PC-9 (cell line): Measurements from ENCODE around the gene TAS1R1.

Experiments
- EZH2 ChIP-seq: fragments of 200-600 bp; sonication (generic); IDR thresholded peaks from 2 replicates; pipeline ENCODE4 v1.8.0; 2017; ENCODE audit warnings: antibody characterized with exemption, low read depth
- TF ChIP-seq, protein P1 (sequence below): fragments of 200-600 bp; sonication (generic); conservative IDR thresholded peaks from 2 replicates; pipeline ENCODE4 v1.6.1; 2017; ENCODE audit warnings: mixed run types, antibody characterized with exemption, mild to moderate bottlenecking, moderate library complexity

DNA sequence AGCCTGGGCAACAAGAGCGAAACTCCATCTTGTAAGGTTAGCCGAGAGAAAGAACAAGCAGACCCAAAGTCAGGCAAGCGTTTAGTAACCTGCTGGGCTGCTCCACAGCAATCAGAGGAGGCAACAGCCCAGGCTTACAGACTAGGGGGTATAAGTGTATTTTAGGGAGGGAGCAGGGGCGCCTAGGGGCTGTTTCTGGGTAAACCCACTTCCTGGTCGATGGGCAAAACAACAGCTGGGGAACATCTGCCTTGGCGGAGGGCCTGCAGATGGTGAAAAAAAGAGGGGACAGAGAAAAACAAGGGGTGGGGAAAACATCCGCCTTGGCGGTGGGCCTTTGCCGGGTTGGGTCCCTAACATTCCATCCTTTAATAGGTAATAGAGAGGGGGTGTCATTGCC lies 5.2 kb downstream of the TAS1R1 start:
- TF ChIP-seq, protein P1, sequence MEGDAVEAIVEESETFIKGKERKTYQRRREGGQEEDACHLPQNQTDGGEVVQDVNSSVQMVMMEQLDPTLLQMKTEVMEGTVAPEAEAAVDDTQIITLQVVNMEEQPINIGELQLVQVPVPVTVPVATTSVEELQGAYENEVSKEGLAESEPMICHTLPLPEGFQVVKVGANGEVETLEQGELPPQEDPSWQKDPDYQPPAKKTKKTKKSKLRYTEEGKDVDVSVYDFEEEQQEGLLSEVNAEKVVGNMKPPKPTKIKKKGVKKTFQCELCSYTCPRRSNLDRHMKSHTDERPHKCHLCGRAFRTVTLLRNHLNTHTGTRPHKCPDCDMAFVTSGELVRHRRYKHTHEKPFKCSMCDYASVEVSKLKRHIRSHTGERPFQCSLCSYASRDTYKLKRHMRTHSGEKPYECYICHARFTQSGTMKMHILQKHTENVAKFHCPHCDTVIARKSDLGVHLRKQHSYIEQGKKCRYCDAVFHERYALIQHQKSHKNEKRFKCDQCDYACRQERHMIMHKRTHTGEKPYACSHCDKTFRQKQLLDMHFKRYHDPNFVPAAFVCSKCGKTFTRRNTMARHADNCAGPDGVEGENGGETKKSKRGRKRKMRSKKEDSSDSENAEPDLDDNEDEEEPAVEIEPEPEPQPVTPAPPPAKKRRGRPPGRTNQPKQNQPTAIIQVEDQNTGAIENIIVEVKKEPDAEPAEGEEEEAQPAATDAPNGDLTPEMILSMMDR, result no peak
- TF ChIP-seq EZH2, result no peak
